IMR-90 (cell line): Measurements from ENCODE around the gene AKAP3. TPM values are rescaled to one million over a fixed set of nuclear protein-coding genes. Genes with fewer than 3 reads are reported as not detected.

ENCODE experiments used
- ATAC-seq: fragments of 200-7000 bp; cut with Tn5 transposase; 2 replicates; pipeline ENCODE4 v1.9.1; 2020; ENCODE audit warnings: low read depth, mild to moderate bottlenecking, moderate library complexity
- BruUV-seq: library from RNA; stranded (reverse); fragments of 400-500 nt; replicated peaks from 2 replicates; lab custom pipeline; 2021; lab: Mats Ljungman, UMichigan
- CTCF ChIA-PET: fragments of 300-600 bp; formaldehyde crosslinking; extraction: SDS; loops from one replicate; lab custom pipeline; 2021; ENCODE audit warnings: antibody characterized with exemption; lab: Yijun Ruan, JAX
- POLR2A ChIA-PET: fragments of 300-600 bp; sonication (Branson Sonifier 250); formaldehyde crosslinking; loops from one replicate; lab custom pipeline; 2022; ENCODE audit warnings: antibody characterized with exemption; ENCODE audit not compliant: unreplicated experiment; lab: Charles Lee
- DNase-seq: peaks from one replicate; pipeline ENCODE4 v3.0.0; 2013
- H2AFZ ChIP-seq: replicated peaks from 2 replicates; pipeline ENCODE3; 2013; ENCODE audit warnings: low read length, mild to moderate bottlenecking; ENCODE audit not compliant: poor library complexity
- H2AK5ac ChIP-seq: 2 replicates; pipeline ENCODE4 v1.6.1; 2013; ENCODE audit warnings: low read depth, low read length, inconsistent platforms
- H2AK9ac ChIP-seq: replicated peaks from 2 replicates; pipeline ENCODE3; 2013; ENCODE audit warnings: mild to moderate bottlenecking, low read depth, low read length, moderate library complexity; ENCODE audit not compliant: poor library complexity
- H2BK120ac ChIP-seq: 2 replicates; pipeline ENCODE4 v1.6.1; 2013; ENCODE audit warnings: low read depth, low read length, inconsistent platforms
- H2BK15ac ChIP-seq: 3 replicates; pipeline ENCODE4 v1.6.1; 2013; ENCODE audit warnings: low read depth, low read length, inconsistent platforms
- H2BK20ac ChIP-seq: 2 replicates; pipeline ENCODE4 v1.6.1; 2013; ENCODE audit warnings: low read depth, mild to moderate bottlenecking, inconsistent platforms, low read length, moderate library complexity
- H2BK5ac ChIP-seq: 2 replicates; pipeline ENCODE4 v1.6.1; 2013; ENCODE audit warnings: mild to moderate bottlenecking, low read depth, low read length, inconsistent platforms; ENCODE audit not compliant: poor library complexity, severe bottlenecking
- H3K14ac ChIP-seq: replicated peaks from 2 replicates; pipeline ENCODE4 v1.6.1; 2013; ENCODE audit warnings: low read depth, low read length, inconsistent platforms
- H3K18ac ChIP-seq: 2 replicates; pipeline ENCODE4 v1.6.1; 2013; ENCODE audit warnings: low read depth, low read length, control low read depth
- H3K23ac ChIP-seq: 2 replicates; pipeline ENCODE4 v1.6.1; 2013; ENCODE audit warnings: low read depth, low read length, inconsistent platforms
- H3K27ac ChIP-seq: 2 replicates; pipeline ENCODE4 v1.5.1; 2013; ENCODE audit warnings: mild to moderate bottlenecking, control low read depth, low read length; ENCODE audit not compliant: insufficient read depth
- H3K27me3 ChIP-seq: 2 replicates; pipeline ENCODE4 v1.6.1; 2013; ENCODE audit warnings: low read length; ENCODE audit not compliant: control insufficient read depth, insufficient read depth
- H3K36me3 ChIP-seq: 2 replicates; pipeline ENCODE4 v1.6.1; 2013; ENCODE audit warnings: low read length, mixed read lengths; ENCODE audit not compliant: control insufficient read depth, insufficient read depth
- H3K4ac ChIP-seq: 2 replicates; pipeline ENCODE4 v1.6.1; 2013; ENCODE audit warnings: low read depth, low read length, inconsistent platforms
- H3K4me1 ChIP-seq: 2 replicates; pipeline ENCODE4 v1.6.1; 2013; ENCODE audit warnings: low read length, mixed read lengths; ENCODE audit not compliant: control insufficient read depth, insufficient read depth
- H3K4me2 ChIP-seq: 2 replicates; pipeline ENCODE4 v1.6.1; 2013; ENCODE audit warnings: low read depth, mild to moderate bottlenecking, control low read depth, low read length, moderate library complexity
- H3K4me3 ChIP-seq: 2 replicates; pipeline ENCODE4 v1.5.1; 2013; ENCODE audit warnings: low read depth, mild to moderate bottlenecking, control low read depth, low read length, moderate library complexity; ENCODE audit not compliant: insufficient read depth
- H3K56ac ChIP-seq: 2 replicates; pipeline ENCODE4 v1.6.1; 2013; ENCODE audit warnings: low read length, inconsistent platforms; ENCODE audit not compliant: insufficient read depth; ENCODE audit errors: extremely low read depth
- H3K79me1 ChIP-seq, 2 experiments: 2 replicates each; pipeline ENCODE4 v1.6.1; 2013; ENCODE audit warnings: low read length in 2 of 2, inconsistent platforms in 1 of 2, low read depth in 1 of 2
- H3K9ac ChIP-seq: 2 replicates; pipeline ENCODE4 v1.6.1; 2013; ENCODE audit warnings: low read depth, low read length, control low read depth
- H3K9me1 ChIP-seq: 2 replicates; pipeline ENCODE4 v1.6.1; 2013; ENCODE audit warnings: low read length, inconsistent platforms; ENCODE audit not compliant: insufficient read depth
- H3K9me3 ChIP-seq: 2 replicates; pipeline ENCODE4 v1.6.1; 2013; ENCODE audit warnings: low read length; ENCODE audit not compliant: control insufficient read depth, insufficient read depth
- H4K20me1 ChIP-seq: 2 replicates; pipeline ENCODE4 v1.6.1; 2013; ENCODE audit warnings: low read length, inconsistent platforms; ENCODE audit not compliant: insufficient read depth
- H4K5ac ChIP-seq: 2 replicates; pipeline ENCODE4 v1.6.1; 2013; ENCODE audit warnings: mild to moderate bottlenecking, low read depth, low read length, control low read depth
- H4K8ac ChIP-seq, 2 experiments: 2 replicates each; pipeline ENCODE4 v1.6.1; 2013; ENCODE audit warnings: low read depth in 2 of 2, low read length in 2 of 2, control low read depth in 1 of 2, inconsistent platforms in 1 of 2
- H4K91ac ChIP-seq: 2 replicates; pipeline ENCODE4 v1.6.1; 2013; ENCODE audit warnings: low read depth, low read length, inconsistent platforms; ENCODE audit not compliant: insufficient read depth
- CHD1 ChIP-seq: IDR thresholded peaks from 2 replicates; pipeline ENCODE4 v1.6.1; 2012; ENCODE audit warnings: low read depth, low read length, improper control_type of control experiment
- FOS ChIP-seq: fragments of 150-350 bp; IDR thresholded peaks from 2 replicates; pipeline ENCODE4 v1.6.1; 2016; ENCODE audit warnings: low read depth, low read length
- MAZ ChIP-seq: IDR thresholded peaks from 2 replicates; pipeline ENCODE4 v1.6.1; 2012; ENCODE audit warnings: low read depth, mild to moderate bottlenecking, low read length, improper control_type of control experiment, moderate library complexity, borderline replicate concordance
- MXI1 ChIP-seq: IDR thresholded peaks from 2 replicates; pipeline ENCODE4 v1.6.1; 2012; ENCODE audit warnings: low read depth, mild to moderate bottlenecking, low read length, moderate library complexity, borderline replicate concordance
- NFE2L2 ChIP-seq: fragments of 150-350 bp; IDR thresholded peaks from 2 replicates; pipeline ENCODE4 v1.6.1; 2016; ENCODE audit warnings: low read depth, mild to moderate bottlenecking, low read length
- POLR2A ChIP-seq: IDR thresholded peaks from 2 replicates; pipeline ENCODE4 v1.6.1; 2012; ENCODE audit warnings: mild to moderate bottlenecking, low read depth, low read length
- RCOR1 ChIP-seq: IDR thresholded peaks from 2 replicates; pipeline ENCODE4 v1.6.1; 2012; ENCODE audit warnings: mild to moderate bottlenecking, low read length, improper control_type of control experiment; ENCODE audit not compliant: insufficient replicate concordance
- SMC3 ChIP-seq: fragments of 150-350 bp; IDR thresholded peaks from 2 replicates; pipeline ENCODE4 v1.6.1; 2016; ENCODE audit warnings: low read depth, mild to moderate bottlenecking, antibody characterized with exemption, low read length, moderate library complexity
- dilution Hi-C: fragments of 300-500 bp; cut with HindIII; formaldehyde crosslinking; loops from one replicate; pipeline ENCODE4 v1.14.3; 2018; ENCODE audit warnings: low sequenced_read_pairs; ENCODE audit not compliant: unreplicated experiment
- in situ Hi-C: fragments of 300-500 bp; cut with MboI; formaldehyde crosslinking; loops from 3 replicates; pipeline ENCODE4 v1.14.3; 2019; ENCODE audit warnings: low sequenced_read_pairs, inconsistent platforms, mixed read lengths
- intact Hi-C: fragments of 100-400 bp; cut with micrococcal nuclease; formaldehyde crosslinking; loops from 2 replicates; pipeline ENCODE4 v1.10.0; 2022
- polyA plus RNA-seq, 3 experiments: library from polyadenylated mRNA; depleted of rRNA; stranded (reverse); fragments of >200 nt; gene quantifications; 2 replicates each; pipeline ENCODE4 v1.2.3, GENCODE V29; 2012; ENCODE audit warnings: low replicate concordance in 1 of 3
- total RNA-seq: library from RNA; depleted of rRNA; stranded (reverse); fragments of >200 nt; gene quantifications from 2 replicates; pipeline ENCODE4 v1.2.3, GENCODE V29; 2012

Gene AKAP3
- total and polyA plus RNA-seq, 2 of the 4 experiments (the other 2 are of a cell fraction): 0.54 to 0.55 TPM

GRCh38 chr12:4653257-4653656 is 4.4 kb upstream of the AKAP3 start:
- no peak overlapping the region for H3K27ac ChIP-seq
- TF ChIP-seq FOS: no peak
- no peak for TF ChIP-seq MXI1
- TF ChIP-seq SMC3: no peak
- TF ChIP-seq RCOR1: no peak
- TF ChIP-seq NFE2L2: no peak
- TF ChIP-seq POLR2A: no peak
- no peak for TF ChIP-seq MAZ
- TF ChIP-seq CHD1: no peak
- BruUV-seq: no TSS peak
- H4K8ac ChIP-seq: no peak overlapping the region
- in situ Hi-C loops (no loop called here), intact Hi-C loops (no loop called here), dilution Hi-C loops (no loop called here)
- no peak overlapping the region for H2BK20ac ChIP-seq
- H4K5ac ChIP-seq: no peak overlapping the region
- H3K18ac ChIP-seq: no peak overlapping the region
- no peak overlapping the region for H2BK5ac ChIP-seq
- DNase-seq: no peak
- no peak overlapping the region for H2BK15ac ChIP-seq
- peaks cover 20% of the 10 kb centered on the region for H3K36me3 ChIP-seq
- ATAC-seq: no peak
- no peak overlapping the region for H4K91ac ChIP-seq
- CTCF ChIA-PET: interaction anchor here (0.6 kb wide), 1 partner anchor 299 kb away, joined by 3 read pairs; no protein-coding TSS in a partner anchor
- H3K56ac ChIP-seq: no peak overlapping the region
- peaks cover 7 to 33% of the 10 kb centered on the region in 2 experiments; a peak in 2 of 4 replicates for H3K79me1 ChIP-seq
- no peak overlapping the region for H3K14ac ChIP-seq
- no peak overlapping the region for H3K9ac ChIP-seq
- no peak overlapping the region for H3K4me2 ChIP-seq
- no peak overlapping the region for H2BK120ac ChIP-seq
- no peaks in the 10 kb centered on the region; the same call in 1 of the 2 replicates for H3K9me1 ChIP-seq
- no peaks in the 10 kb centered on the region; the same call in 1 of the 2 replicates for H4K20me1 ChIP-seq
- H3K27me3 ChIP-seq: no peaks in the 10 kb centered on the region
- H3K9me3 ChIP-seq: no peaks in the 10 kb centered on the region
- POLR2A ChIA-PET: no interaction called here
- H2AK5ac ChIP-seq: no peak overlapping the region
- H3K23ac ChIP-seq: no peak overlapping the region
- H2AFZ ChIP-seq: no peak overlapping the region
- no peak overlapping the region for H2AK9ac ChIP-seq
- no peaks in the 10 kb centered on the region for H3K4me1 ChIP-seq
- no peak overlapping the region for H3K4me3 ChIP-seq
- no peak overlapping the region for H3K4ac ChIP-seq
